ENCODE data around the gene HSD17B11. TPM values are rescaled to one million over a fixed set of nuclear protein-coding genes. Genes with fewer than 3 reads are reported as not detected.

Gene HSD17B11
- polyA plus RNA-seq, 3 donors, result 86.9 to 330 (median 272) TPM

DNA sequence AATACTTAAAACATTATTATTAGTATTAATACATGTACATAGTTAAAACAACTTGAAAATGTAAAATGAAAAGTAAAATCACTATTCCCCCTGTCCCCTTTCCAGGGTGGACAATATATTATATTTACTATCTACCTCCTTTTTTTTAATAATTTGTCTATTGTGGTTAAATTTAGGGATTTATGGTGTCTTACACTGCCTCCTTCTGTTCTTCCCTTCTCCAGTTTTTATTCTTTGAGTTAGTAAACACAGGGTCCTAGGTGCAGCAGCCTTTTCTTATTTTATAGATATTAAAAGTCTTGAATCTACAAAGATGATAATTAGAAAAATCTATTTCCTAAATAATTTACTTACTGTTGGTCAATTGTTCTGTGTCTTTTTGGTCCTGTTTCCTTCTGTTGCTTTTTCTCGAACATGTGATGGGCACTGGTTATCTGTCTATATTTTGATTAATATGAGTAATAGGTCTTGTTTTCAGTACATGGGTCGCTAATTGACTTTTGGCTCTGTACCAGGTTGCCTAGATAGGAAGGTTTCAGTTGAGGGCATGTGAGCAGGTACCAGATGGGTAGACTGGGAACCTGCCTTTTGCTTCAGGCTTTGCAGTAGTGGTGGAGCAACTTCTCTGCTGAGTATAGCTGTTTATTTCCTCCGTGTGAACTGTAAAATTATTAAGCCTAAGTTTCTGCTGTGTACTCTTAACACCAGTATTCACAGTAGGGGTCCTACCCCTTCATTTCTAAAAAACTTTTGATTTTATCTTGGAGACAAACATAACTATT, 32.5 kb upstream of the HSD17B11 start:
- no peaks in the 10 kb centered on the region for H3K9me3 ChIP-seq (replicated peaks in 1 of 2; ENCODE audit: control insufficient read depth in 1 of 2, insufficient read depth in 1 of 2, low read length in 2 of 2)
- H3K36me3 Mint-ChIP-seq, result no peaks in the 10 kb centered on the region
- H3K79me2 ChIP-seq (ENCODE audit: insufficient read depth, low read length), result peaks cover 39% of the 10 kb centered on the region
- peaks cover 0 to 3% (median 2%) of the 10 kb centered on the region in 7 donors for H3K9me3 Mint-ChIP-seq
- peak overlapping the region; percentile 99 for H2AFZ ChIP-seq (ENCODE audit: insufficient read depth, low read depth, low read length, poor library complexity, severe bottlenecking)
- WGBS (ENCODE audit: insufficient coverage), result 18% methylated on average over 2 of the region's 3 CpGs
- no peaks in the 10 kb centered on the region for H3K27me3 ChIP-seq (ENCODE audit: control insufficient read depth in 2 of 2, insufficient read depth in 2 of 2, low read length in 2 of 2)
- H3K4me1 Mint-ChIP-seq, result peaks cover 14% of the 10 kb centered on the region
- peak overlapping the region; percentile 87 to 91 (median 91) for H3K4me3 ChIP-seq (replicated peaks in 1 of 3; ENCODE audit: low read depth in 2 of 3, low read length in 3 of 3)
- H3K4me2 ChIP-seq (replicated peaks; ENCODE audit: extremely low read depth, low read length, poor library complexity, severe bottlenecking), result peak overlapping the region; percentile 91
- TF ChIP-seq, protein P1, sequence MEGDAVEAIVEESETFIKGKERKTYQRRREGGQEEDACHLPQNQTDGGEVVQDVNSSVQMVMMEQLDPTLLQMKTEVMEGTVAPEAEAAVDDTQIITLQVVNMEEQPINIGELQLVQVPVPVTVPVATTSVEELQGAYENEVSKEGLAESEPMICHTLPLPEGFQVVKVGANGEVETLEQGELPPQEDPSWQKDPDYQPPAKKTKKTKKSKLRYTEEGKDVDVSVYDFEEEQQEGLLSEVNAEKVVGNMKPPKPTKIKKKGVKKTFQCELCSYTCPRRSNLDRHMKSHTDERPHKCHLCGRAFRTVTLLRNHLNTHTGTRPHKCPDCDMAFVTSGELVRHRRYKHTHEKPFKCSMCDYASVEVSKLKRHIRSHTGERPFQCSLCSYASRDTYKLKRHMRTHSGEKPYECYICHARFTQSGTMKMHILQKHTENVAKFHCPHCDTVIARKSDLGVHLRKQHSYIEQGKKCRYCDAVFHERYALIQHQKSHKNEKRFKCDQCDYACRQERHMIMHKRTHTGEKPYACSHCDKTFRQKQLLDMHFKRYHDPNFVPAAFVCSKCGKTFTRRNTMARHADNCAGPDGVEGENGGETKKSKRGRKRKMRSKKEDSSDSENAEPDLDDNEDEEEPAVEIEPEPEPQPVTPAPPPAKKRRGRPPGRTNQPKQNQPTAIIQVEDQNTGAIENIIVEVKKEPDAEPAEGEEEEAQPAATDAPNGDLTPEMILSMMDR (IDR thresholded peaks at IDR 0.05), result no peak
- peak overlapping the region in 1 of 2 donors; percentile 95 for H3K27ac ChIP-seq (ENCODE audit: low read depth in 1 of 2, low read length in 2 of 2)
- H3K4me1 ChIP-seq (ENCODE audit: control insufficient read depth in 1 of 2, insufficient read depth in 2 of 2, low read length in 2 of 2), result peaks cover 17% of the 10 kb centered on the region in 2 donors
- H4K20me1 ChIP-seq (ENCODE audit: insufficient read depth, low read length), result no peaks in the 10 kb centered on the region
- peak overlapping the region in 3 of 7 donors; percentile 4 to 99 (median 96) for H3K27ac Mint-ChIP-seq
- H3K4me3 Mint-ChIP-seq, result peak overlapping the region; percentile 67 to 98
- H3K36me3 ChIP-seq (replicated peaks in 1 of 2; ENCODE audit: control insufficient read depth in 1 of 2, insufficient read depth in 2 of 2, low read length in 2 of 2), result no peaks in the 10 kb centered on the region
- intact Hi-C loops (cut with micrococcal nuclease), result loop anchor here in 1 of 2 donors (5.0 kb wide), 1 partner anchor 36 kb away; no protein-coding TSS in a partner anchor
- no peak for DNase-seq
- peaks cover 0 to 3% (median 0%) of the 10 kb centered on the region in 3 donors for H3K27me3 Mint-ChIP-seq (ENCODE audit: low read depth in 3 of 3)
- H3K9ac ChIP-seq (ENCODE audit: insufficient read depth, low read length, poor library complexity, severe bottlenecking), result peak overlapping the region; percentile 85

DNA sequence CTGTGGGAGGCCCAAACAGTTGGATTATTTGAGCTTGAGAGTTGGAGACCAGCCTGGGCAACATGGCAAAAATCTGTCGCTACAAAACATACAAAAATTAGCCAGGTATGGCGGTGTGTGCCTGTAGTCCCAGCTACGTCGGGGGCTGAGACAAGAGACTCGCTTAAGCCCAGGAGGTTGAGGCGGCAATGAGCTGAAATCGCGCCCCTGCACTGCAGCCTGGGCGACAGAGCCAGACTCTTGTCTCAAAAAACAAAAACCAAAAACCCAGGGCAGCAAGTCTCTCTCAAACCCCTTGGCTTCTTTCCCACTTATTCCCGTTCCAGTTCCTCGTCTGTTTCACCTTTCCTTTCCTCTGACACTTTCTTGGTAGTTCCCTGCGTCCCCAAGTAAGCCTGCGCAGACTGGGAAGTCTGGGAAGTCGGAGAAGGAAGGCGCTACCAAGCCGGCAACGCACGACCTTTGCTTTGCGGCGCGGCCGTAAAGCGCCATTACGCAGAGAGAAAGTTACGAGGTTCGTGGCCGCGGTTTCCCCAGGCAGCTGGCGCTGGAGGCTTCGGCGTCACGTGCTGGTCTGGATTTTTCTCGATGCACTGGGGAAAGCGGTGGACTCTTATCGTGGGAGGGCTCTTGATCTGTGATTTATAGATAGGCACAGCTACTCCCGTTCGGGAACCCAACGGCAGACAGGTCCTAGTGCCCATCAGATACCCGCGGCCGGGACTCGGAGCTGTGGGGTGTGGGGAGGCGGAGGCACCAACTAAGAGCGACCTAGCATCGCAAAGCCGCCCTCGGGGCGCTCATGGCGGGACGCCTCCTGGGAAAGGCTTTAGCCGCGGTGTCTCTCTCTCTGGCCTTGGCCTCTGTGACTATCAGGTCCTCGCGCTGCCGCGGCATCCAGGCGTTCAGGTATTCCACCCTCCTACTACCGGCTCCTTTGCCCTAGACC, 31.4 kb upstream of the HSD17B11 start, which contains the start of gene NUDT9:
NUDT9 (plus strand) TSS at position 470 of the 949 bp plus-strand sequence; CDS start at position 803, 333 bp downstream.
- H3K9me3 ChIP-seq (replicated peaks in 1 of 2; ENCODE audit: control insufficient read depth in 1 of 2, insufficient read depth in 1 of 2, low read length in 2 of 2), result peaks cover 0 to 3% of the 10 kb centered on the region in 2 donors
- H4K20me1 ChIP-seq (ENCODE audit: insufficient read depth, low read length), result no peaks in the 10 kb centered on the region
- H3K36me3 ChIP-seq (replicated peaks in 1 of 2; ENCODE audit: control insufficient read depth in 1 of 2, insufficient read depth in 2 of 2, low read length in 2 of 2), result no peaks in the 10 kb centered on the region
- Mint-ChIP-seq H3K27ac (peak within 1 kb of the TSS; percentile 96 to 99 (median 99)), H3K36me3 (no peaks in the 10 kb centered on the region), H3K9me3 (peaks cover 0 to 12% (median 4%) of the 10 kb centered on the region in 7 donors), H3K27me3 (ENCODE audit: low read depth in 3 of 3) (peaks cover 0 to 3% (median 0%) of the 10 kb centered on the region in 3 donors), H3K4me3 (peak within 1 kb of the TSS; percentile 98), H3K4me1 (peaks cover 14% of the 10 kb centered on the region)
- H3K4me1 ChIP-seq (ENCODE audit: control insufficient read depth in 1 of 2, insufficient read depth in 2 of 2, low read length in 2 of 2), result peaks cover 17% of the 10 kb centered on the region in 2 donors
- 0% methylated on average over 48 of the region's 58 CpGs for WGBS (ENCODE audit: insufficient coverage)
- peak; percentile 76 to 82 (median 79) for DNase-seq
- H3K9ac ChIP-seq (ENCODE audit: insufficient read depth, low read length, poor library complexity, severe bottlenecking), result peak within 1 kb of the TSS; percentile 85
- intact Hi-C loops (cut with micrococcal nuclease), result loop anchor here in 1 of 2 donors (5.0 kb wide), 1 partner anchor 35 kb away; no protein-coding TSS in a partner anchor
- H3K27me3 ChIP-seq (ENCODE audit: control insufficient read depth in 2 of 2, insufficient read depth in 2 of 2, low read length in 2 of 2), result no peaks in the 10 kb centered on the region
- H3K4me3 ChIP-seq (replicated peaks in 1 of 3; ENCODE audit: low read depth in 2 of 3, low read length in 3 of 3), result peak within 1 kb of the TSS; percentile 87 to 91 (median 91)
- TF ChIP-seq, protein P1 (IDR thresholded peaks at IDR 0.05), result no peak
- peak within 1 kb of the TSS; percentile 89 to 95 for H3K27ac ChIP-seq (ENCODE audit: low read depth in 1 of 2, low read length in 2 of 2)
- H3K79me2 ChIP-seq (ENCODE audit: insufficient read depth, low read length), result peaks cover 39% of the 10 kb centered on the region
- H3K4me2 ChIP-seq (replicated peaks; ENCODE audit: extremely low read depth, low read length, poor library complexity, severe bottlenecking), result peak within 1 kb of the TSS; percentile 91
- H2AFZ ChIP-seq (ENCODE audit: insufficient read depth, low read depth, low read length, poor library complexity, severe bottlenecking), result peak within 1 kb of the TSS; percentile 99

Measured in CD14-positive monocyte (primary cell).